IPS-NIHi7 (cell line): ENCODE data around the gene OR10H2.
"Not testable (repeated sequence)": the region's sequence is repeated elsewhere in the genome, so short reads cannot be mapped to it uniquely, and the experiment has no call there.

Source experiments
- DNase-seq: peaks from one replicate; pipeline ENCODE4 v3.0.0; 2012; ENCODE audit warnings: mixed read lengths; ENCODE audit errors: extremely low spot score

The OR10H2 gene, protein sequence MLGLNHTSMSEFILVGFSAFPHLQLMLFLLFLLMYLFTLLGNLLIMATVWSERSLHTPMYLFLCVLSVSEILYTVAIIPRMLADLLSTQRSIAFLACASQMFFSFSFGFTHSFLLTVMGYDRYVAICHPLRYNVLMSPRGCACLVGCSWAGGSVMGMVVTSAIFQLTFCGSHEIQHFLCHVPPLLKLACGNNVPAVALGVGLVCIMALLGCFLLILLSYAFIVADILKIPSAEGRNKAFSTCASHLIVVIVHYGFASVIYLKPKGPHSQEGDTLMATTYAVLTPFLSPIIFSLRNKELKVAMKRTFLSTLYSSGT

DNA sequence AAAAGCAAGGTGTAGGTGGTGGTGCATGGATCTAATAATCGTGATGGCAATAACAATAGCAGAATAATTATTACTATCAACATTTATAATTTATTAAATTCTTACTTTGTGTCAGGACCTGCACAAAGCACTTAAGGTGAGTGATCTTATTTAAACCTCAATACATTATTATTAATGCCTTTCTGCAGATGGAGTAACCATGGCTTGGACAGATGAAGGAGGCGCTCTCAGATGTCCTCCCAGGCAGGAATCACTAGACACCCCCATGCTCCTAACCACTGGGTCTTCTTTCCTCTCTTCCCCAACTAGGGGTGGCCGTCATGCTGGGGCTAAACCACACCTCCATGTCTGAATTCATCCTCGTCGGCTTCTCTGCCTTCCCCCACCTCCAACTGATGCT, at the start of gene OR10H2:
TSS of gene OR10H2 (plus strand) at position 301 of the 400 bp plus-strand sequence. CDS start at position 321, 20 bp downstream.
- DNase-seq, result no peak

DNA sequence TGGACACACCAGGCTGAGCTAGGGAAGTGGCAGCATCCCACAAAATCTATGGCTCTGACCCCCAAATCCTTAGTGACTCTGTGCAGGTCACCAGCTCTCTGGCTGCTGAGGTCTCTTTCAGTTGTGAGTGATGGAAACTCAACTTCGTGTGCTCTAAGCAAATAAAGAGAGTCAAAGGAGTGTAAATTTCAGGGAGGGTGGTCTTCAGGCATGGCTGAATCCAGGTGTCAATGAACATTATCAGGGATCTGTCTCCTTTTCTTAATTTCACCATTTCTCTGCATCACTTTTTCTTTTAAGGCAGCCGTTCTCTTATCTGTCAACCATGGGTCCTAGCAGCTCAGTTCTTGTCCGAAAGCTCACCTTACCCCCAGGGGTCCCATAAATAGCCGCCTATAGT, 48.7 kb upstream of the OR10H2 start:
- no peak for DNase-seq

DNA sequence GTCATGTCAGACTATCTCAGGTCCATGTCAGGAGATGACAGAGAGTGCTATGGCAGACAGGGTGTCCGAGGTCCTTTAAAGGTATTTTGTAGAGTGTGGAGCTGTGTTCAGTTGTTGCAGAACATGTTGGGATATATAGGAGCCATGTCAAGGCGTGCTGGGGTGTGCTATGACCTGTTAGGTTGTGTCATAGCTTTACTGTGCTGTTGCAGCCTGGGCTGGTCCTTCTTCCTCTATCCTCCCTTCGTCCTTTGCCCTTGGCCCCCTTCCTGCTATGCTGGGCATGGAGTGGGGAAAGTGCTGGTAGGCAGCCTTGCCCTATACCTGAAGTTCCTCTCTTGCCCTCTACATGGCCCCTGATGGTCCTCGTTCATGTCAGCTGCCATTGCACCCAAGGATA, 48.0 kb upstream of the OR10H2 start:
- DNase-seq, result not testable (repeated sequence)

DNA sequence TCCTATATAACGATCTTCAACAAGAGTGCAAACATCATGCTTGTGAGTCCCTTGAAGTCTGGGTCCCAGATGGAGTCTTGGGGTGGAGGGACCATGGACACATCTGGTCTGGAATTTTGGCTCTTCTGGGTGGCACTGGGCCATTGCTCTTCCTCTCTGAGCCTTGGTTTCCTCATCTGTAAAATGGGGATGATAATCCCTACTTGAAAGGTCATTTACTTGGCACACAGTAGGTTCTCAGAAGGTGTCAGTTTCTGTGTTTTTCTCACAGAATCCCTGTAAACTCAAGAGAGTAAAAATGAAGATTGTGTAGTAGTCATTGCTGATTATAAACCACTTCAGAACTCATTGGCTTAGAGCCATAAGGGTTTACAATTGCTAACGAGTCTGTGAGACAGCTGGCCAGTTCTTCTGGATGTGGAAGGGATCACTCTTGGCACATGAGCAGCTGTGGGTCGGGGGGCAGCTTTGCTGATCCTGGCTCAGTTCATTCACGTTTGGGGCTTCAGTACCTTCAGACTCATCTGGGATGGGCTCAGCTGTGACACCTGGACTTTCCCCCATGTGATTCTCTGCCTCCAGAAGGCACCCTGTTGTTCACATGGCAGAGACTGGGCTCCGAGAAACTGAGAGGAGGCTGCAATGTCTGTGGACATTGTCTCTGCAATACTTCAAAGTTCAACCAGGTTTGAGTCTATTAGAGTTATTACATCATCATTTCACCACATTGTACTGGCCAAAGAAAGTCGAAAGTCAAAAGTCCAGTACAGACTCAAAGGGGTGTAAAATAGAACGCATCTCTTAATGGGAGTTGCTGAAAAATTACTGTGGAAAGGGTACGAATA, 47.1 kb upstream of the OR10H2 start:
- DNase-seq, result no peak

DNA sequence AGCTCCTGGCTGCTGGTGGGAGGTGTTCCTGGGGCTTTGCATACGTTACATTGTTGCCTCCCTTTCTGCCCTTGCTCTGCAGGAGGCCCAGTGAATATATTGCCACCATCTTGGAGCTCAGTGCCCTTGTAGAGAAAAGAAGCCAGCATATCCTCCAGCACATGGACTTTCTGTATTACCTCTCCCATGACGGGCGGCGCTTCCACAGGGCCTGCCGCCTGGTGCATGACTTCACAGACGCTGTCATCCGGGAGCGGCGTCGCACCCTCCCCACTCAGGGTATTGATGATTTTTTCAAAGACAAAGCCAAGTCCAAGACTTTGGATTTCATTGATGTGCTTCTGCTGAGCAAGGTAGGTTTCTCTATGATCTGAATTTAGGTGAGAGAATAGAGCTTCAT, 44.4 kb upstream of the OR10H2 start:
- DNase-seq, result no peak

DNA sequence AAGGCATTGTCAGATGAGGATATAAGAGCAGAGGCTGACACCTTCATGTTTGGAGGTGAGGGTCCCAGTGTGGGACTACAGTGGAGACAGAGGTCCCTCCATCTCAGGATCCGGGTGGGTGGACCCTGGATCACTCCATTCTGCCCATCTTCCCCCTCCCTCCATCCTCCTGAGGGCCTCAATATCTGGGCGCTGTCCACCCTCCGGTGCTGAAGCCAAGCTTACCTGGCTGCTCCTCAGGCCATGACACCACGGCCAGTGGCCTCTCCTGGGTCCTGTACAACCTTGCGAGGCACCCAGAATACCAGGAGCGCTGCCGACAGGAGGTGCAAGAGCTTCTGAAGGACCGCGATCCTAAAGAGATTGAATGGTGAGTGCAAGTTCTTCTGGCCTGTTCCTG, 43.0 kb upstream of the OR10H2 start:
- DNase-seq, result no peak

DNA sequence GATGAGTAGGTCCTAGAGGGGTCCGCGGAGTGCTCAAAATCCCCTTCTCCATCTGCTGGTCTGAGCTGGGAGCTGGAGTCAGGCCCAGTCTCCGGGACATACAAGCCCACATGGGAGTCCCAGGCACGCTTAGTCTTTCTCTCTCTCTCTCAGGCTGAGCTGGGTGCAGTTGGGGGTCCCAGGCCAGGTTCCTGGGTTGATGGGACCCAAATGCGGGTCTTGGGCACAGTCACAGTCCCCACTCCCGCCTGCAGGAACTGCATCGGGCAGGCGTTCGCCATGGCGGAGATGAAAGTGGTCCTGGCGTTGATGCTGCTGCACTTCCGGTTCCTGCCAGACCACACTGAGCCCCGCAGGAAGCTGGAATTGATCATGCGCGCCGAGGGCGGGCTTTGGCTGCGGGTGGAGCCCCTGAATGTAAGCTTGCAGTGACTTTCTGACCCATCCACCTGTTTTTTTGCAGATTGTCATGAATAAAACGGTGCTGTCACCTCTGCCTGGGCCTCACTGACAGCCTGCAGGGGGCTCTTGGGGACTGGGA, 31.1 kb upstream of the OR10H2 start:
- DNase-seq, result no peak

DNA sequence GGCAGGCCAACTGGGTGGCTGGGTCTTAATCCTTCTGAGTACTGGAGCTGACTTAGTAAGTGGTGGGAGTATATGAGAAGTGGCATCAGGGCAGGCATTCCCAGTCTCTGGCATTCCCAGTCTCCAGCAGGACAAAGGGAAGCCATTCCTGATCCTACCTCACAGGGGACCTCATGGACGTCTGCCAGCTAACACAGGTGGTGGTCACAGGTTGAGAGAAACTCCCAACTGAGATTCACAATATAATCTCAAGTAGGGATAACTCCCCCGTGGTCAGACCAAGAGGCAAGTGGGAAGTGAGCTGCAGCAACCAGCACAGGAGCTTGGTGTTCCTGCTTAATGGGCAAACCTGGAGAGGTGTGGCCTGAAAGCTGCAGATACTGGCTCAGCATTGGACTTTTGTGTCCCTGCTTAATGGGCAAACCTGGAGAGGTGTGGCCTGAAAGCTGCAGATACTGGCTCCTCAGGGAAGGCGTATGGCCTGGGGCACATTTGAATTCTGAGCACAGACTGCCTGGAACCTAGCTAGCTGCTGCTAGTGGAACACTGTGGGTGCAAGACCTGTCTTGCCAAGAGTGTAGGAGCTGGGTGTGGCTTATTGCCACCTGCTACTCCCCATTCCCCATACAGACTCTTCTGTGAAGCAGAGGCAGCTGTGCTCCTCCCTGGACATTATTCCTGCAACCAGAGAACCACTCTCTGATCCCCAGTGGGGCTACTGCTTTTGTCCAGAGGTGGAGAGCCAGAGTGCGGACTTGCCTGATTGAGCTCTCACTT, 25.9 kb upstream of the OR10H2 start:
- DNase-seq, result no peak

DNA sequence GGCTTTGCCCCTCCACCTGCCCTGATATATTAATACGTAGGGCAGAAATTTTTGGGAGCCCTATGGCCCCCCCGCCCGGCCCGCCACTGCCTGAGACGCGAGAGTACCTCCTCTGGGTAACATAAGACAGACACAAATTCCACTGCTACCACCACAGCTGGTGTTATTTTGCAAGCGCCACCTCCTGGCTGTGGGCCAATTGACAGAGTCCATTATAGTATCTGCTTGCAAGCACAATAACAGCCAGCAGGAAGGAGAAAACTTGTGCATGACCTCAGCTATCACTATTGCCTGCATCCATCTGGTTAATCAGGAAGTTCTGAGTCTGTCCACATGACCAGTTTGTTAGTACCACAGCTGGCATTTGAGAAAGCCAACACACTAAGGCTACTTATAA, 25.3 kb upstream of the OR10H2 start:
- DNase-seq, result no peak

DNA sequence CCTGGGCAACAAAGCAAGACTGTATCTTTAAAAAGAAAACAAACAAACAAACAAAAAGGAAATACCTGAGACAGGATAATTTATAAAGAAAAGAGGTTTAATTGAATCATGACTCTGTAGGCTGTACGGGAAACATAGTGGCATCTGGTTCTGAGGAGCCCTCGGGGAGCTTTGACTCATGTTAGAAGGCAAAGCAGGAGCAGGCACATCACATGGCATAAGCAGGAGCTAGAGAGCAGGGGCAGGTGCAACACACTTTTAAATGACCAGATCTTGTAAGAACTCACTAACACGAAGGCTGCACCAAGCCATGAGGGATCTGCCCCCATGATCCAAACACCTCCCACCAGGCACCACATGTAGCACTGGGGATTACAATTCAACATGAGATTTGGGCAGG, 13.2 kb upstream of the OR10H2 start:
- no peak for DNase-seq

DNA sequence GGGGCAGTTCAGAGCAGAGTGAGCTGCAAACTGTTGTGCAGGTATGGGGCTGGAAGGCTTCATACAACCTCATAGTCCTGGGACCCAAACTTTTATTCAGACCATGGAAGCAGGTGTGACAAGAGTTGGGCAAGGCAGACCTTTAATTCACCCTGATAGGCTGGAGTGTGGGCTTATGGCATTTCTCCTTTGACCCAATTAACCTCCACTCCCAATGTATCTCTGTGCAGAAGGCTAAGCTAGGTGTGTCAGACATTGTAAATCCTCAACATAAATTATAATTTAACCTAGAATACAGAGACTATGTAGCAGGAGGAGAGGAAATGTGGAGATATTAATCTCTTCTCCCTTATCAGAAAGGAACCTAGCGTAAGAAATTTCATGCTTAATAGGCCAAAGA, 12.2 kb upstream of the OR10H2 start:
- no peak for DNase-seq

DNA sequence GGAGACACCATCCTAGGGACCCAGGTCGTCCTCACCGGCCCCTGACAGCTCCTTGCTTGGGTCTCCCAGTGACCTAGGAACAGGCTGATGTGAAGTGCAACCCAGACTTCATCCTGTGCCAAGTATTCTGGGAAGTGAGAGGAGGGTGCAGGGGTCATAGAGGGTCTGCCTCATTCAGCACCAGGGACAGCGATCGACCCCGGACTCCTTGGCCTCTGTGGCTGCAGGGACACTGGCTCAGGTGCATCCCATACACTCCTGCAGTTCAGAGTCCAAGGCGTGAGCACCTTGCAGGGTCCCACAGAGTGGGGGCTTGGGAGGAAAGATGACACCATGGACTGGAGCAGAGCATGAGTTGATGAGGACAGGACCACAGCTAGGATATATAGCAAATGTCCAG, 10.0 kb upstream of the OR10H2 start:
- no peak for DNase-seq

DNA sequence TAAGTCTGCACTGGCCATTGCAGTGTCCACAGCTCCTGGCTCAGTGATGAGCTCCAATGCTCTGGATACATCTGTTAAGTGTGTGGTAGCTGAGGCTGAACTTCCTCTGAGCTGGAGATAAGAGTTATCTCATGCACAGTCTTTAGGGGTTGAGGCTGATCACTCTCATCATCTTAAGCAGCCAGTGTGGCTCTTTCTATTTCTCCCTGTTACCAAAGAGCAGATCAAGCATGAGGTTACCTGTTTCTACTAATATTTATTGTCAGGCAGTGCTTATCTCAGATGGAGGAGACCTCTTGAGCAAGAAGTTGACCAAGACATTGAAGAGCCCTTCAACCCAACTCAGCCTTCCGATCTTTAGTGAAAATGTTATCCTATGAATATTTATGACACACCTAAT, 6.6 kb upstream of the OR10H2 start:
- no peak for DNase-seq

DNA sequence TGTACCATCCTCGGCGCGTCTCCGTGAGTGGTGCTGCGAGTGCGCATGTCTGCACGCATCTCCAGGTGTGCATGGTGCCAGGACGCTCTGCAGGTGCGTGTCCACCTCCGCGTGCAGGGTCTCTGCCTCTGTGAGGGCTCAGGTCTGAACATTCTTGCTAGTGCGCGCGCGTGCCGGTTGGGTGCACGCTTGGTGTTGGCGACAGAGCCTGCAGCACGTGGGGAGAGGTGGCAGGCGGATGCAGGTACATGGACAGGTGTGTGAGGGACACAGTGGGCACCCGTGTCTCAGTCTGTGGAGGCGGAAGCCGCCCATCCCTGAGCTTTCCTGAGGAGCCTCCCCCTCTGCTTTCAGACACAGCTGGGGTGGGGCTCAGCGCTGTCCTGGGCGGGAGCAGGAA, 4.9 kb upstream of the OR10H2 start:
- no peak for DNase-seq

DNA sequence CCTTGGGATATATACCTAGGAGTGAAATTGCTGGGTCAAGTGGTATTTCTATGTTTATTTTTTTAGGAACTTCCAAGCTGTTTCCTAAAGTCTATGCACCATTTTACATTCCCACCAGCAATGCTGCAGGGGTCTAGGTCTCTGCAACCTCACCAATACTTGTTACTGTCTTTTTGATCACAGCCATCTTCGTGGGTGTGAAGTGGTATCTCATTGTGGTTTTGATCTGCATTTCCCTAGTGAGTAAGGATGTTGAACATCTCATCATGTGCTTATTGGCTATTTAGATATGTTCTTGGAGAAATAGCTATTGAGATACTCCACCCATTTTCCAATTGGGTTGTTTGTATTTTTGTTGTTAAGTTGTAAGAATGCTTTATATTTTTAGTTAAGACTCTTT, 2.7 kb downstream of the OR10H2 start:
- DNase-seq, result no peak

DNA sequence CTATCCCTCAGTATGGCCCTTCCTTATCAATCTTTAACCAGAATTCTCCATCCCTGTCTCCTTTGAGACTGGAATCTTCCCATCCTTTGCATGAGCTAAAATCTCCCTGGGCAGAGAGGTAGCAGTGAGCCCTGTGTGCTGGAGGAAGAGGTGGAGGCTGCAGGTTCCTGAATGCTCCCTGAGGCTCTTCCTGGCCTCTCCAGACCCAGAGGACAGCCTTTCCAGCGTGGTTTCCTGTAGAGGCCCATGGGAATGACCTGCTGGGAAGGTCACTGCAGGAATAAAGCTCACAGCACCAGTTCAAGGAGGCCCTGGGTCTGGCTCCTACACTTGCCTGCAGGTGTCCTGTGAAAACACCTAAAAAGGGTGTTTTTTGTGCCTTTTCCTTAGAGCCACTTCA, 4.6 kb downstream of the OR10H2 start:
- DNase-seq, result no peak

DNA sequence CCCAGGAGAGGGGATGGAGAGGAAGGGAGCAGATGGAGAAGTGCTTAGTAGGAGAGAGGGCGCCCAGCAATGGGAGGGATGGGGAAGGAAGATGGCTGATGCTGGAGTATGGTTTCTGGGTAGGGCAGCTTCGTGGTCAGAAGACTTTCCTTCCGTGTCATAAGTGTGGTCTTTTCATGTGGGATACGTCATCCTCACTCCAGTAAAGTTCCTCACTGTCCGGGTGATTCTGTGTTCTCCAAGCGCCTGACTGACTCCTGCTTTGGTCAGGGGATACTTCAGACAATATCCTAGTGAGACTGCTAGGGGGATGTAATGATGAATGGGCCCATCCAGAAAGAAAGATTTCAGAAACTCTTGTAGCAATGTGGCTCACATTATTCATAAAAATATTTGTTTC, 6.1 kb downstream of the OR10H2 start:
- DNase-seq, result no peak

DNA sequence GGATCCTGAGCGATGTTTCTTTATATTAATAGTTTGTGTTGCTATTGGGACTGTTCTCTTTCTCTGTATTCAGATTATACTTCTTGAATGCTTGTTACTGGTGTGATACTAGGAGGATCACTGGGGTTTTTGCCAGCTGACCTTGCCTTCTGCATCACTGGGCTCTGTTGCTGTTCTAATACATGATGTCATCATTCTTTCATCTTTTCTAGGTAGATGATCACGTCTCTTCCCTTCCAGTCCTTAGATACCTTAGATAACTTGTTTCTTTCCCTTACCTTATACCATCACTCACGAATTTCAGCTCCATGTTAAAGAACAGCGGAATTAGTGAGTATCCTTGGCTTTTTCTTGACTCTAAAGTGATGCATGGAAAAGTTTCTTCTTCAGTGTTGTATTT, 9.9 kb downstream of the OR10H2 start, which contains the start of gene OR10H3:
TSS of gene OR10H3 (plus strand) at position 264 of the 400 bp plus-strand sequence. CDS start 3,408 bp downstream, outside the sequence.
- DNase-seq, result no peak

DNA sequence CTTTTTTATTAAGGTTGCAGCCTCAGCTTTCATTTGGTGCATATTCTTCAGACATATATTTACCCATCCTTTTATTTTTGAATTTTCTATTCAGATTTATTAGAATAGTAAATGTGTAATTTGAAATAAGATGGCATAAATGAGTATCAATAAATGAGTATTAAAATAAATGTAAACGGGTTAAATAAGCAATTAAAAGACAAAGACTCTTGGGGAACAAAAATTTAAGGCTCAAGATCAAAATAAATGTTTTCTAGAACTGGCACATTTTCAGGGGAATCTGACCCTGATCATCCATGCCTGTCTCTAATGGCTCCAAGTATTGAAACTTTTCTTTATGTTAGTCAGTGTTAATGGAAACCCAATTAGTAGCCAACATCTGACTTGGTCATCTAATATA, 13.0 kb downstream of the OR10H2 start:
- no peak for DNase-seq

DNA sequence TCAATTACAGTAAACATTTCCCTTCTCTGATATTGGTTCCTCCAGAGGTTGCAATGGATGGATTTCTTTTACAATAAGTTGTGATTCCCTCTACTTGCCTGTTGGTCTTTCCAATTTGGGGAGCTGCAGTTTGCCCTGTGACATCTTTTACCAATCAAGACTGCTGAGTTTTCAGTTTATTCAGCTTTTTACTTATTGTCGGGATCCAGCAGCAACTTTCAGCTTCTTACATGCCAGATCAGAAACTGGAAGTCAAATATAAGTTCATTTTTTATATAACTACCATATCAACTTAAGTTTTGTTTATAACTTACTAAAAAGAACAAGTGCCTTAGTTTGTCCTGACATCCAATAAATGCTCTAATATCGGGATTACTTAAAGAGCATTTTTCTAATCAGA, 20.4 kb downstream of the OR10H2 start:
- no peak for DNase-seq

DNA sequence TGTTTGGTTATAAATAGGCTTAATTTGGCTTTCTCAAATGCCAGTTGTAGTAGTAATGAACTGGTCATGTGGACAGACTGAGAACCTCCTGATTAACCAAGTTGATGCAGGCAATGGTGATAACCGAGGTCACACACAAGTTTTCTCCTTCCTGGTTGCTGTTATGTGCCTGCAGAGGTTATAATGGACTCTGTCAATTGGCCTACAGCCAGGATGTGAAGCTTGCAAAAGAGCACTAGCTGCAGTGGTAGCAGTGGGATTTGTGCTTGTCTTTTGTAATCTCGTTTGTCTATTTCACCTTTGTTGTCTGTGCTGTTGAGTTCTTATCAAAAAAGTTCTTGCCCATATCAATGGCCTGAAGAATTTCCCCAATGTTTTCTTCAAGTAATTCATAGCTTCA, 30.6 kb downstream of the OR10H2 start:
- DNase-seq, result no peak

DNA sequence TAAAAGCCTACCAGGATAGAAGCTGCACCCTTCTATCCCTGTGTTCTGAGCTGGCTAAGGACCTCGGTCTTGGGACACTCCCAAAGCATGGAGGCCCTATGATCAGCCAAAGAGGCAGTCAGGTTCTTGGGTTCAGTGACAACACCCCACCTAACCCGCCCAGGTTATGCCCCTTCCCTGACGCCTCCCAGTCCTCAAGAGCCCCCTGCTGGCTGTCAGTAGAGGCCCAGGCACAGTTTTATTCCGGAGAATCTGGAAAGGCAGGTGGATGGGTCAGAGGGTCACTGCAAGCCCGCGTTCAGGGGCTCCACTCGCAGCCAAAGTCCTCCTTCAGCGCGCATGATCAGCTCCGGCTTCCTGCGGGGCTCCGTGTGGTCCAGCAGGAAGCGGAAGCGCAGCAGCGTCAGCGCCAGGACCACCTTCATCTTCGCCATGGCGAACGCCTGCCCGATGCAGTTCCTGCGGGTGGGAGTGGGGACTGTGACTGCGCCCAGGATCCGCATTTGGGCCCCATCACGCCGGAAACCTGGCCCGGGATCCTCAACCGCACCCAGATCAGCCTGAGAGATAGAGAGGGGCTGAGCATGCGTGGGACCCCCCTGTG, 32.2 kb downstream of the OR10H2 start:
- DNase-seq, result no peak
